Dendritic cell treated with granulocyte-macrophage colony-stimulating factor and Interleukin-4, amounts not matched to agents 40 ng/mL and 50 ng/mL, for 4 days (primary cell): ENCODE measurements around the gene RPS21.

ENCODE experiments used
- H3K27ac Mint-ChIP-seq: one replicate; pipeline ENCODE4 v1.8.0; 2022; ENCODE audit warnings: mild to moderate bottlenecking, mixed read lengths
- H3K27me3 Mint-ChIP-seq: one replicate; pipeline ENCODE4 v1.8.0; 2022; ENCODE audit warnings: mild to moderate bottlenecking, mixed read lengths
- H3K36me3 Mint-ChIP-seq: one replicate; pipeline ENCODE4 v1.8.0; 2022; ENCODE audit warnings: low read depth, mixed read lengths
- H3K4me1 Mint-ChIP-seq: one replicate; pipeline ENCODE4 v1.8.0; 2022; ENCODE audit warnings: low read depth, mixed read lengths
- H3K4me3 Mint-ChIP-seq: one replicate; pipeline ENCODE4 v1.8.0; 2022; ENCODE audit warnings: mild to moderate bottlenecking, moderate library complexity, mixed read lengths
- H3K9me3 Mint-ChIP-seq: one replicate; pipeline ENCODE4 v1.8.0; 2022; ENCODE audit warnings: mixed read lengths
- intact Hi-C: fragments of 100-400 bp; cut with micrococcal nuclease; formaldehyde crosslinking; loops from one replicate; pipeline ENCODE4 v1.15.0; 2022

RPS21 gene

DNA sequence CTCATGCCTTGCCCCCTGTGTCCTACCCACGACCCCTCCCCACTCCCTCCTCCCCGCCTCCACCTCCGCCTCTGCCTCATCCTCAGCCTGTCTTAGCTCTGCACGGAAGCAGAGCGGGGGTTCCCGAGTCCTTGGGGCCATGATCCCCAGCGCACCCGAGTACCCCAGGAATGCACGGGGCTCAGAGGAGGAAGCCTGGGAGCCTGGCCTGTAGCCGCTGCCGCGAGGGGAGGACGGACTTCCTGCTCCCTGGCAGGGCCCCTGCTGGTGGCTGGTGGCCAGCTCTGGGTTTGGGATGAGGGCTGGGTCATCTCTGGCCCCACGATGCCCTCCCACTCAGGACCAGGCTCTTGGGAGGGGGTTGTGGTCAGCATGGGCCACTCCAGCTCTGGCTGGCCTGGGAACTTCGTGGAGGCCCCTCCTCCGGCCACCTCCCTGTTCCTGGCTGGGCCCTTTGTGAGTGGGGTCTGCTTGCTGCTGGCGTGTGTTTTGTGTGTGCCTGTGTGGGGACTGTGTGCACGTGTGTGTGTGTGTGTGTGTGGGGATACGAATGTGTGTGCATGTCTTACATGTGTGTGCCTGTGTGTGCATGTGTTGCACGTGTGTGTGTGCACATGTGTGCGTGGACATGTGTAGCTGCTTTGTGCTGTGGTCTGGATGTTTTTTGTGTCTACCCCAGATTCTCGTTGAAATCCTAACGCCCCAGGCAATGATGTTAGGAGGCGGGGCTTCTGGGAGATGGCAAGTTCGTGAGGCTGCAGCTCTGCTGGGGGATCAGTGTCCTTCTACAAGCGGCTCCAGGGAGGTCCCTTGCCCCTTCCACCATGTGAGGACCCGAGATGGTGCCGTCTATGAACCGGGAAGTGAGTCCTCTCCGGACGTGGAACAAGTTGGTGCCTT, 41.7 kb downstream of the RPS21 start:
- intact Hi-C loops = no loop called here
- Mint-ChIP-seq H3K4me3 (no peak overlapping the region), H3K9me3 (no peaks in the 10 kb centered on the region), H3K4me1 (no peaks in the 10 kb centered on the region), H3K27me3 (peaks cover 16% of the 10 kb centered on the region), H3K27ac (no peak overlapping the region), H3K36me3 (no peaks in the 10 kb centered on the region)

DNA sequence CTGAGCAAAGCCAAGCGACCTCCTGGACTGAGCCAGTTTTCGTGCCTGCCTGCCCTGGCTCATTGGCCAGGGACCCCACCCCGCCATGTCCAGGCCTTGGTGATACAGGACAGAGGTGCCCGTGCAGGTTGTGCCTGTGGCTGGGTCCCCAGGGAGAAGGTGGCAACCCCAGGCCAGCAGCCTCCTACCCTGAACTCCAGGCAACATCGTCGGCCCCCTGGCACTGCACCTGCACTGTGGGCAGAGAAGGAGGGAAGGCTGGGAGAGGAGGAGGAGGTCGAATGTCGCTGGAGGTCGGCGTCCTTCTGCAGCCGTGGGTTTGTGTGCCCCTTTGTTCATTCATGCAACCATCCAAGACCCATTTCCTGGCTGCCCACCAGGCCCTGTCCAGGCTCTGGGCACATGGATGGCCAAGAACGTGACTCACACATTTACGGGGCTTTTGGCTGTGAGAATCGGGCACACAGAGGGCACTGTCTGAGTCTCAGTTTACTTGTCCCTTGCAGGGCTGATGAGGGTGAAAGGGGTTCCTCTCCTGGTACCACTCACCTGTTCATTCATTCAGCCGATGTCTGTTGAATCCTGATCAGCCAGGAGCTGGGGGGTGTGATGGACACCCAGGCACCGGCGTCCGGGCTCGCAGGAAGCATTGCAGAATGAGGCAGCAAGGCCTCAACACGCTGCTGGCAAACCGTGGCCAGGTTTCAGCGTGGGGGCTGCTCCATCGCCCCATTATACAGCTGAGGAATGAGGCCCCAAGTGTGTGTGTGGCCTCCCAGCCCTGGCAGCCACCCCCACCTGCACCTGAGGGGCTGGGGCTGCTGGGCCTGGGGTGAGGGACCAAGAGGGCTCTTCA, 42.8 kb downstream of the RPS21 start:
- Mint-ChIP-seq H3K4me1 (no peaks in the 10 kb centered on the region), H3K4me3 (no peak overlapping the region), H3K36me3 (no peaks in the 10 kb centered on the region), H3K27ac (no peak overlapping the region), H3K9me3 (no peaks in the 10 kb centered on the region), H3K27me3 (peaks cover 25% of the 10 kb centered on the region)
- intact Hi-C loops = no loop called here

DNA sequence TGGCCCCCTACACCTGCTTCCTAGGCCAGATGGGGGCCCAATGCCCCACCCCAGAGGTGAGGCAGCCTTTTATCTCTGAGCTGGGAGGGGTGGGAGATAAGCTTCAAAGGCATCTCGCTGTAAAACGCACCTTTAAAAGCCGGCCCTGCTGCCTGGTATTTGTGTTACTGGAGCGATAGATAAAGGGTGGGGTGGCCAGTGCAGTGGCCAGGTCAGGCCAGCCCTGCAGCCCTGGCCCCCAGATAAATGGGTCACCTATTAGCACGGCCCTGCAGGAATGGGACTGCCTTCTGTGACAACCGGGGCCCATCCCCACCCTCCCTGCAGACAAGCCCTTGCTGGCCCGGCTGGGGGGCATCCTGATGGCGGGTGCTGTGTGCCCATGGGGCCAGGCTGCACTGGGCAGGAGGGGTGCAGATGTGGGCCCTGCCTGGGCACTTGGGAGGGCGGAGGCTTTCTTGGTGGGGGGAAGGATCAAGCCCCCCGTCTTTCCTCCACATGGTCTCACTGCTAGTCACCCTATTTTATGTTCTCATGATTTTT, 43.5 kb downstream of the RPS21 start:
- H3K4me3 Mint-ChIP-seq = no peak overlapping the region
- H3K36me3 Mint-ChIP-seq = no peaks in the 10 kb centered on the region
- no peaks in the 10 kb centered on the region for H3K9me3 Mint-ChIP-seq
- intact Hi-C loops = no loop called here
- H3K4me1 Mint-ChIP-seq = no peaks in the 10 kb centered on the region
- peaks cover 30% of the 10 kb centered on the region for H3K27me3 Mint-ChIP-seq
- H3K27ac Mint-ChIP-seq = no peak overlapping the region

DNA sequence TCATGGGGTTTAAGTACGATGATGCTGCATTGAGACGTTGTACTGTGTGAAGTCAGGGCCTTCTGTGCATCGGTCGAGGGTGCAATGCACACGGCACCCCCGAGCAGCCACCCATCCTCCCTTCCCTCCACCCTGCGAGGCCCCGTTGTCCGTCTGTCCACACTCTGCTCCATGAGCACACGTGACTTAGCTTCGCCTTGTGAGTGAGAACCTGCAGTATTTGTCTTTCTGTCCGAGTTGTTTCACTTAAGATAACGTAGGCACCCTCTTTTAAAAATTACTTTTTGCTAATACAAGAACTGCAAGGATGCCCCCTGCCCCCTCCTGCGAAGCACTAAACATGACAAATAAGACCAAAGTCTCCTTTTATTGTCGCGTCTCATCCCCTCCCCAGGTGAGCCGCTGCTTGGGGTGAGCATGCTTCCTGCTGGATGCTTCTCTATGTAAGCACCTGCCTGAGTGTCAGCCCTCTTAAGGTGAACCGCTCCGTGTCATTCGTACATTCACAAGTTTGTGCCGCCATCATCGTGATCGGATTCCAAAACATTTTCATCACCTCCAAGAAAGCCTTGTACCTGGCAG, 44.1 kb downstream of the RPS21 start:
- no peaks in the 10 kb centered on the region for H3K9me3 Mint-ChIP-seq
- no peak overlapping the region for H3K4me3 Mint-ChIP-seq
- peaks cover 31% of the 10 kb centered on the region for H3K27me3 Mint-ChIP-seq
- H3K27ac Mint-ChIP-seq = no peak overlapping the region
- intact Hi-C loops = no loop called here
- no peaks in the 10 kb centered on the region for H3K36me3 Mint-ChIP-seq
- H3K4me1 Mint-ChIP-seq = no peaks in the 10 kb centered on the region

DNA sequence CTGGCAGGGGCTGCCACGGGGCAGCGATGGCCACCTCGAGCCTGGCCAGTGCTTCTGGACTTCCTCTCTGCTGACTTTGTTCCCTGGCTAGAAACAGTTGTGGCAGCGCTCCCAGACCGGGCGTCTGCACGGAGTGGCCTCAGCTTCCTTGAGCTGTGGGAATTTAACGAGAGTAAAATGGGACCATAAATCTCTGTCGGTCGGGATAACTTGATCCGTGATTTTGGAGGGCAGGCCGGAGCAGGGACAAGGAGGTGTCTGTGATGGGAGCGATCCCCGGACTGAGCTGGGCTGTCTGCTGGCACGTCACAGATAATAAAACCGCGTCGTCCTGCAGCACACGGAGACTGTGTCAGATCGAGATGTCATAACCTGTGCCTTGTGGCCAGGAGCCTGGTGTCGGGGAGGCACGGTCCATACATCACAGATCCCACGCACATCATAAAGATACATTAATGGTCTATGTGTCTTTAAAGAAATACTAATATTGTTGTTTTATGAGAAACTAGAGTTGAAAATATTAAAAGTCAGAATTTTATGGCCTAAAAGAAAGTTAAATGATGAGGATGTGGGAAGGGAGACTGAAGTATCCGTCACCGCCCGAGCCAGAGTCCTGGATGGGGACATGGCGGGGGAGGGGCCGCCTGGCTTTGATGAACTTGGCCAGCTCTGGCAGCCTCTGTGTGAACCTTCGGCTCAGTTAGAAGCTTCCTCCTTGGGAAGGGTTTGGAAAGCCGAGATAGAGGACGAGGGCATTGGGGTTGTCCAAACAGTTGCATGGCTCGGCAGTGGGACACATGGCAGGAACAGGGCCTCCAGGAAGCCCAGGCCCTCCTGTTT, 47.0 kb downstream of the RPS21 start:
- Mint-ChIP-seq H3K4me1 (no peaks in the 10 kb centered on the region), H3K9me3 (no peaks in the 10 kb centered on the region), H3K27ac (no peak overlapping the region), H3K36me3 (no peaks in the 10 kb centered on the region), H3K4me3 (no peak overlapping the region), H3K27me3 (peaks cover 34% of the 10 kb centered on the region)
- intact Hi-C loops = no loop called here

DNA sequence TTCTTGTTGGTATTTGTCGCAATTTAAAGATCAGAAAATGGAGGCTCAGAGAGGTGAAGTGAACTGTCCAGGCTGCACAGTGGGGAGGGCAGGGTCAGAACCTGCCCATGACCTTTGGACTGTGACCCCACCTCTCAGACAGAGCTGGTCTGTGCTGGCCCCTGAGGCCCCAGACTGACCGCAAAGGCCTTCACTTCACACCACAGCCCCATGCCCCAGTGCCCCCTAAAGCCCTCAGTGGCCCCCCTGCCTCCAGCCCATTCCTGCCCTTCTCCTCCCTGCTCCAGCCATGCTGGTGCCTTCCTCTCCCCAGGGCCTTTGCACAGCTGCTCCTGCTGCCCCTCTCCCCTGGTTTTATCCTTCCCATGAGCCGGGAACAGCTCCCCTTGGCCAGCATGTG, 49.8 kb downstream of the RPS21 start:
- Mint-ChIP-seq H3K27me3 (peaks cover 34% of the 10 kb centered on the region), H3K9me3 (no peaks in the 10 kb centered on the region), H3K36me3 (no peaks in the 10 kb centered on the region), H3K27ac (no peak overlapping the region), H3K4me1 (no peaks in the 10 kb centered on the region), H3K4me3 (no peak overlapping the region)
- intact Hi-C loops = no loop called here

DNA sequence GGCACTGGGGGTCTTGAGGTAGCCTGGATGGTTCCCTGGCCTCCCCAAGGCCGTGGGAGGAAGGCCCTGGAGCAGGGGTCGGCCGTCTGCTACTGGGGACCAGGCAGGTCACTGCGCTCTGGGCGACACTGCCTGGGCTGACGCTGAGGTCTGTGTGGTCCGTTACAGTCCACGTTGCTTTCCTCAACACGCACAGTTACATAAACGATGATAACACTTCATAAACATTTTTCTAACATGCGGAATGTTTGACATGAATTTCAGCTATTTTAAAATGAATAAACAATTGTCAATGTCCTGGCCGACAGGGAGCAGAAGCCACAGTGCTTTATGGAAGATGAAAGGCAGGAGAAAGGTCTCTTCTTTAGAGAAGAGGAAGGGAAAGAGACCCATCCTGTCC, 50.6 kb downstream of the RPS21 start:
- peaks cover 35% of the 10 kb centered on the region for H3K27me3 Mint-ChIP-seq
- H3K27ac Mint-ChIP-seq = no peak overlapping the region
- no peaks in the 10 kb centered on the region for H3K36me3 Mint-ChIP-seq

DNA sequence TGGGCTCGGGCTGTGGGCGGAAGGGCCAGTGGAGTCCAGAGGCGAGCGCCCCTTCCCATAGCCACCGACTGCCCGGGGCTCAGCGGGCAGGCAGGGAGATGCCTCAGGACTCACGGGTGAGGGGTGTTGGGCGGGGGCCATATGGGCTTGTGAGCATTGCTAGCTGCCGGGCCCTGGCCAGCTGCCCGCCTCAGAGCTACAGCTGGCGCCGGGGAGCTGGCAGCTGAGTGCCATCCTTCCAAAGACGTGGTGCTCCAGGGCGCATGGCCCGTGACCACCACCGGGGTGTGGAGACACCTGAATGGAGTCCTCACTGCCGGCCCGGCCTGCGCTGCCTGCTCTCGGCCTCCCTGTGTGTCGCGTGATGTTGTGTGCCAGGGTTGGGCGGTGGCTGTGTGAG, 51.0 kb downstream of the RPS21 start:
- H3K27me3 Mint-ChIP-seq = peaks cover 31% of the 10 kb centered on the region
- no peak overlapping the region for H3K27ac Mint-ChIP-seq
- no peaks in the 10 kb centered on the region for H3K4me1 Mint-ChIP-seq
- H3K36me3 Mint-ChIP-seq = no peaks in the 10 kb centered on the region
- no peak overlapping the region for H3K4me3 Mint-ChIP-seq
- H3K9me3 Mint-ChIP-seq = no peaks in the 10 kb centered on the region
- intact Hi-C loops = no loop called here

More for the DNA sequence above, 50.6 kb downstream of the RPS21 start:
- Mint-ChIP-seq H3K4me3 (no peak overlapping the region), H3K4me1 (no peaks in the 10 kb centered on the region), H3K9me3 (no peaks in the 10 kb centered on the region)
- intact Hi-C loops = no loop called here
